HG03196 (cell line): ENCODE results near the gene FUCA1.
"Not testable (repeated sequence)": the region's sequence is repeated elsewhere in the genome, so short reads cannot be mapped to it uniquely, and the experiment has no call there.

Experiments
- ATAC-seq: cut with Tn5 transposase; IDR thresholded peaks from one replicate; pipeline ENCODE4 v1.9.1; 2021; ENCODE audit not compliant: unreplicated experiment

The FUCA1 gene

GRCh38 chr1:23867895-23868556 is at the start of gene FUCA1:
Gene FUCA1, minus strand, starts transcription at chr1:23868290. Its CDS starts 4 bp downstream, at chr1:23868286.
- peak; percentile 76 for ATAC-seq

DNA sequence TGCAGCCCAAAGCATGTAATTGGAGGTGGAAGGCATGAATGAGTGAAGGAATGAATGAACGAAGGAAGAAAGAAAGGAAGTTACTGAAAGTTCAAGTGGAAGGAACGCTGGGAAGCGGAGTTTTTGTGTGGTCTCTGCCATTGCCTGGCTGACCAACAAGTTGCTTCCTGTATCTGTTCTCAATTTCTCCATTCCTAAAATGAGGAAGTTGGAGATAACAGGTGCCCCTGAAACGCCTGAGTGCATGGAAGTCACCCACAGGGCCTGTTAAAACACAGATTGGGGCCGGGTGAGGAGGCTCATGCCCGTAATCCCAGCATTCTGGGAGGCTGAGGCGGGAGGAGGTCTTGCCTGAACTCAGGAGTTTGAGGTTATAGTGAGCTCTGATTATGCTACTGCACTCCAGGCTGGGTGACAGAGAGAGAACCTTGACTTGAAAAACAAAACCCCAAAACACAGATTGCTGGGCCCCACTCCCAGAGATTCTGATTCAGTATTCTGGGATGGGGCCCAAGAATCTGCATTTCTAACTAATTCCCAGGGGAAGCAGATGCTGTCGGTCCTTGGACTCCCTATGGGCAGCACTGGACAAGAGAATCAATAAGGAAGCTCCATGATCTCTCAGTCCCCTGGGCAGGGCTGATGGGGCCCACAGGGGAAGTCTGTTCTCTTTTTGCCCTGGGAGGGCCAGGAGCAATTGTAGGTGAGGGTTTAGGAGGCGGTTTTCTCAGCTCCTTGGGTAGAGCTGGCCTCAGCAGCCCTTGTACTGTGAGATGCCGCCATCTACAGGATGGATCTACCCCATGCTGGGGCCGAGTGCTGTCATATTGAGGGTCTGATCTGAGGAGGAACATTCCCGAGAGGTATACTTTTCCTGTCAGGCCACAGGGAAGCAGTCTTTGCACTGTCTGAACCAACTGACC is 48.4 kb upstream of the FUCA1 start:
- ATAC-seq, result peak; percentile 40

DNA sequence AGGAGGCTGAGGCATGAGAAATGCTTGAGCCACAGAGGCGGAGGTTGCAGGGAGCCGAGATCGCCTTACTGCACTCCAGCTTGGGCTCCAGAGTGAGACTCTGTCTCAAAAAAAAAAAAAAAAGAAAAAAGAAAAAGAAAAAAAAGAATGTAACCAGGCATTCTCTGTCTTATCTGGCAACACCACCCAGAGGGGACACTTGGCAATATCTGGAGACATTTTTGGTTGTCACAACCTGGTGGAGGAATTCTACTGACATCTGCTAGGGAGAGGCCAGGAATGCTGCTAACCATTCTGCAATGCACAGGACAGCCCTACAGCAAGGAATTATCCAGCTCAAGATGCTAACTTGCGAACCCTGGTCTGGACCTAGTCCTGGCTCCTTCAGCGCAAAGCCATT is 47.4 kb upstream of the FUCA1 start:
- ATAC-seq, result no peak

- no peak for ATAC-seq
Observed at GRCh38 chr1:23914921-23915320, 46.8 kb upstream of the FUCA1 start.

GRCh38 chr1:23913212-23913880 is 45.3 kb upstream of the FUCA1 start, which contains the start of gene CNR2:
Gene CNR2, minus strand, starts transcription at chr1:23913362. Its CDS starts 37,745 bp downstream, at chr1:23875617.
- ATAC-seq, result peak; percentile 23

DNA sequence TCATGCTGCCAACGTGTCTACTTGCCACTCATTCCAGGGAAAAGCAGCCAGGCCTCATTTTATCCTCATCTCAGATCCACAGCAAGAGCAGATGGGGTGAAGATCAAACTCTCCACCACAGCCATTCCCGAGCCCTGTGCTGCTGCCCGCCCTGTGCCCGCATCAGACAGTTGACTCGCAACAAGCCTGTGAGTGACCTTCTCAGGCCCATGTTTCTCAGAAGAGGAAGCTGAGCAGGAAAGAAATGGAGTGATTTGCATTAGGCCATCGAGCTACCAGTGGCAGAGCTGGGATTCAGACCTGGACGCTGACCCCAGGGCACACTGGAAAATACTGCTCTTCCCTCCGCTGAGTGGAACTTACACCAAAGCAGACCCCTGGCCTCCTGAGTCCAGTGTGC is 43.8 kb upstream of the FUCA1 start:
- no peak for ATAC-seq

DNA sequence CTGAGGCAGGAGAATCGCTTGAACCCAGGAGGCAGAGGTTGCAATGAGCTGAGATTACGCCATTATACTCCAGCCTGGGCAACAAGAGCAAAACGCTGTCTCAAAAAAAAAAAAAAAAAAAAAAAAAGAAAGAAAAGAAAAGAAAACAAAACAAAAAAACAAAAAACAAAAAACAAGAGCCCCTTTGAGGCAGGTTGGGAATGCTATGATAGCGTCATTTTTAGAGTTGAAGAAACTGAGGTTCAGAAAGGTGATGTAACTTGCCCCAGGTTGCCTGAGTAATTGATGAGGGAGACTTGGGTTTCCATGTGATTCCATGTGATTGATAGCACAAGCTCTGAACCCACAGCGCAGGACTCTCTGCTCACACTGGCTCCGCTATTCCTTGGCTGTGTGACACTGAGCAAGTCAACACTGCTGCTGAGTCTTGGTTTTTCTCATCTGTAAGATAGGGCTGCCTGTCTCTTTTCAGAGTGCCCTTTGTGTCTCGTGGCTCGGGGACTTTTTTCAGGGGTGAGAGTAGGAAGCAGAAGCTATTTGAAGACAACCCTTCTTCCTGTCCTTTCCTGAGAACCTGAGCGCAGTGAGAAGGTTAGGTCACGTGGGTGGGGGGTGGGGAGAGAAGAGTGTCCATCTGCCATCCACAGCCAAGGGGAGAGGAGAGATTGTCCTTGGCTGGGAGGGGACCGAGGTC is 42.6 kb upstream of the FUCA1 start:
- no peak for ATAC-seq

- ATAC-seq, result no peak
Observed at GRCh38 chr1:23910144-23910543, 42.1 kb upstream of the FUCA1 start.

- ATAC-seq, result no peak
Observed at GRCh38 chr1:23909412-23909811, 41.3 kb upstream of the FUCA1 start.

DNA sequence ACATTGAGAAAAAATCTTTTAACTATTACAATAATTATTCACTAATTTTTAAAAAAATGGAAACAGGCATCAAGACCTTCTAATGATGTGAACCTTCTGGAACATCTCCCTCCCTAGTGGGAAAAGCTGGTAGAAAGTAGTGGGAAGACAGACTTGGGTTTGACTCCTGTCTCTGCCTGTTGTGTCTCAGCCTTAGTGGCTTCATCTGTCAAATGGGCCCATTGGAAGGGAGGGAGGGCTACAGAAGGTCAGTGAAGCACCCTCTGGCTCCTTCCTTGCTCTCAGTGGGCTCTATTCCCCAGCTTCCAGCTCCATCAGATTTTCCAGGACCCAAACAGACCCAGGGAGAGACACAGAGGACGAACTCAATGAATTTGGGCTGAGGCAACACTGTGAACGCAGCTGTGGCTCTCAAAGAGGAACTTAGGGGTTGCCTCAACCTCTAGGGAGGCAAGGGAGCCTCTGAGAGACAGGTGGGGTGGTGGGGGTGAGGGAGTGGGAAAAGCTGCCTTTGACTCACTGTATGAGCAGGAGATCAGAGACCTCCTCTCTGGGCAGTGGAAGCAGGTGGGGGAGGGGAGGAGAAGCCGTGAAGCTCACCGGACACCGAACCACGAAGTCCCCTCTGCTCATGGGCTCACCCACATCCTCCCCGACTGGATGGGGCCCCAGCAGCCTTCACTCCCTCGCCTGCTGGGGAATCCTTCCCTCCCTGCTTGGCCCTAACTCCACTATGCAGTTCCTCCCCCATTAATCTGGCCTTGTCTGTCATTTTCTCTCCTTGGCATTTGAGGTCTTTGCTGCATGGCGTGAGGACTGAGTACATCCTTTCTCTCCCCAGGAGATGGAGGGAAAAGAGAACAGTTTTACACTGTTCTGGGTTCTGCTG is 40.6 kb upstream of the FUCA1 start:
- ATAC-seq, result no peak

- no peak for ATAC-seq
Observed at GRCh38 chr1:23906731-23907130, 38.6 kb upstream of the FUCA1 start.

DNA sequence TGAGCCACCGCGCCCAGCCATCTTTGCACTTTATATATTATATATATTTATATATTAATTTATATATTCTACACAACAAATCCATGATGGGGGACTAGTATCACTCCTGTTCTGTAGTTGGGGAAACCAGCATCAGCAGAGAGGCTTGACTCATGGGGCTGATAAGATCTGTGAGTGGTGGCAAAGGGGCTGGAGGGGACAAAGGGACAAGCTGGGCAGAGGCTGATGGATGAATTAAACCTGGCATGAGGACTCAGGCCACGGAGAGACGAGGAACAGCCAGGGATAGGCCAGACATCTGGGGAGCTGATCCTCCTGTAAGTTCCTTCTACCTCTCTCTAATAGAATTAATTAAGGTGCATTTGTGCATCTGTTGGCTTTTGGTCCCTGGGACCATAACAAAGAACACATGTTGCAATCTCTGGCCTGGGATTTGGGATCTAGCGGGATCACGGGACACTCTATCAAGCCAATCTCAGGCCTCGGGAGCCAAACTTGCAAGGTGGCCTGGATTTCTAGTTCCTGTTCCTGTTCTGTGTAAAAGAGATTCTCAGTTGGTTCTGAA is 37.5 kb upstream of the FUCA1 start:
- ATAC-seq, result no peak

GRCh38 chr1:23904748-23905357 is 36.8 kb upstream of the FUCA1 start:
- ATAC-seq, result peak; percentile 38

GRCh38 chr1:23903754-23904153 is 35.7 kb upstream of the FUCA1 start:
- no peak for ATAC-seq

DNA sequence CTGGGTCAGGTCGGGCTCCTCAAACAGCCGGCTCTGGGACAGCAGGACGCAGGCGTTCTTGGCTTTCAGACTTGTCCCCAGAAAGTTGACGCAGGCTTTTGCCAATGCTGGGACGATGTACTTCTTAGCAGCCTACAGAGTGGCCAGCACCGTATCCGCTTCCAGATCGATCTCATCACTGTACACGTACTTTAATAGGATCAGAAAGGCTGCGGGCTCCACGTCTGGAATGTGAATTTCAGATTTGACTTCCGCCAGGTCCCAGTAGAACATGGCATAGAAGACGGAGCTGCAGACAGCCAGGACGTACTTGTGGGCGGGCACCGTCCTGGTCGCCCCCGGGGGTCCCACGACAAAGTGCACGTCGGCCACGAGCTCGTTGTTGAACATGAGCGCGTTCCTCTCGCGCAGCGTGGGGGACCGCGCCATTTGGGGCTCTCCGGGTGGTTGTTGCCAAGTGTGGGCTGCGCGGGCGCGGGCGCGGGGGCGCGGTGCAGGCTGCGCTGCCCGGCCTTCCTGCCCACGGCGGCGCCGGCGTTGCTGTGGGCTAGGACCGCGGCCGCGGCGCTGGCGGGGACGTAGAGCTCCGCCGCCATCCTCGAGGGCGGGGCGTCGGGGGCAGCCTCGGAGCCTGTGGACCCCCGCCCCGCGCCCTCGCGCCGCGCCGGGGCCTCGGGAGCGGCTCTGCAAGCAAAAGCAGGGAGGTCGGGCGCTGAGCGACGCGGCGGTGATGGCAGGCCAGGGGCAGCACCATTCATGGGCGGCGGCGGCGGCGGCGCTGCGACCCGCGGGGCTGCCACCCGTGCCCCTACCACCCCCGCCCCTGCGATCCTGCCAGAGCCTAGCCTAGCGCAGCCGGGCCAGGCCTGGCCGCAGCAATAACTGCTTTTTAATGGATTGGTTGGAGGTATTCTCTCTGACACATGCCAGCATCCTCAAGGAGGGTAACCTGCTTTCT is 34.5 kb upstream of the FUCA1 start:
- no peak for ATAC-seq

- ATAC-seq, result not testable (repeated sequence)
Observed at GRCh38 chr1:23900017-23900416, 31.9 kb upstream of the FUCA1 start.

- ATAC-seq, result no peak
Observed at GRCh38 chr1:23899070-23899469, 31.0 kb upstream of the FUCA1 start.

DNA sequence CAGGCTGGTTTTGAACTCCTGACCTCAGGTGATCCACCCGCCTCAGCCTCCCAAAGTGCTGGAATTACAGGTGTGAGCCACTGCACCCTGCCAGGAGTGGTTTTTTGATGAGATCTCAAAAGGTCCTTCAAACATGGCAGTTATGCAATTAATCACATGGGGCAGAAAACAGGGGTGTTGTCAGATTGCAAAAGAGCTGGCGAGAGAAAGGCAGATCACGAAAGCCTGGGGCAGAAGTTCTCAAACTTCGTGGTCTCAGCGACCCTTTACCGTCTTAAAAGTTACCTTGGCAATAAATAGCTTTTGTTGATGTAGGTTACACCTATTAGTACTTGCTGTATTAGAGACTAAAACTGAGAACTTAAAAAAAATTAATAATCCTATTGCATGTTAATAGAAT is 29.0 kb upstream of the FUCA1 start:
- ATAC-seq, result no peak
